GM12873 (cell line): ENCODE measurements around the gene ANXA2.

Source experiments
- TF ChIP-seq, protein P1 (sequence below): IDR thresholded peaks from 2 replicates; pipeline ENCODE4 v1.5.1; 2012; ENCODE audit warnings: low read depth, mild to moderate bottlenecking, moderate library complexity, low read length, control low read depth; ENCODE audit not compliant: insufficient read depth; ENCODE audit errors: missing control alignments

ANXA2 gene

DNA sequence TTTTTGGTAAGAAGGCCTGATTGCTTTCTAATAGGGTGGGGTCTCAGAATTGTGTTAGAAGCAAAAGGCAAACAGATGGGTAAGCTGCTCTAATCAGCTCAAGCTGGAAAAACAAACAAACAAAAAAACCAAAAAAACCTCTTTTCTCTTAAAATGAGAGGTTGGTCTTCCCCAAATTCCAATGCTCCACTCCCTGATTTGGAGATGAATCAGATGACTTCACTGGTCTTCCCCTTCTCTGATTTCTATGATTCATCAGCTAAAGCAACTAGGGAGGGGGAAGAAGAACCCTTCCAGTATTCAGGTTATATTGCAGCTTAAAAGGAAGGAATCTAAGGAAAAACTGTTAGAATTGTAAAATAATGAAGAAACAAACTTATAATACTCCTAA lies 9.6 kb upstream of the ANXA2 start:
- TF ChIP-seq, protein P1, sequence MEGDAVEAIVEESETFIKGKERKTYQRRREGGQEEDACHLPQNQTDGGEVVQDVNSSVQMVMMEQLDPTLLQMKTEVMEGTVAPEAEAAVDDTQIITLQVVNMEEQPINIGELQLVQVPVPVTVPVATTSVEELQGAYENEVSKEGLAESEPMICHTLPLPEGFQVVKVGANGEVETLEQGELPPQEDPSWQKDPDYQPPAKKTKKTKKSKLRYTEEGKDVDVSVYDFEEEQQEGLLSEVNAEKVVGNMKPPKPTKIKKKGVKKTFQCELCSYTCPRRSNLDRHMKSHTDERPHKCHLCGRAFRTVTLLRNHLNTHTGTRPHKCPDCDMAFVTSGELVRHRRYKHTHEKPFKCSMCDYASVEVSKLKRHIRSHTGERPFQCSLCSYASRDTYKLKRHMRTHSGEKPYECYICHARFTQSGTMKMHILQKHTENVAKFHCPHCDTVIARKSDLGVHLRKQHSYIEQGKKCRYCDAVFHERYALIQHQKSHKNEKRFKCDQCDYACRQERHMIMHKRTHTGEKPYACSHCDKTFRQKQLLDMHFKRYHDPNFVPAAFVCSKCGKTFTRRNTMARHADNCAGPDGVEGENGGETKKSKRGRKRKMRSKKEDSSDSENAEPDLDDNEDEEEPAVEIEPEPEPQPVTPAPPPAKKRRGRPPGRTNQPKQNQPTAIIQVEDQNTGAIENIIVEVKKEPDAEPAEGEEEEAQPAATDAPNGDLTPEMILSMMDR, result no peak

DNA sequence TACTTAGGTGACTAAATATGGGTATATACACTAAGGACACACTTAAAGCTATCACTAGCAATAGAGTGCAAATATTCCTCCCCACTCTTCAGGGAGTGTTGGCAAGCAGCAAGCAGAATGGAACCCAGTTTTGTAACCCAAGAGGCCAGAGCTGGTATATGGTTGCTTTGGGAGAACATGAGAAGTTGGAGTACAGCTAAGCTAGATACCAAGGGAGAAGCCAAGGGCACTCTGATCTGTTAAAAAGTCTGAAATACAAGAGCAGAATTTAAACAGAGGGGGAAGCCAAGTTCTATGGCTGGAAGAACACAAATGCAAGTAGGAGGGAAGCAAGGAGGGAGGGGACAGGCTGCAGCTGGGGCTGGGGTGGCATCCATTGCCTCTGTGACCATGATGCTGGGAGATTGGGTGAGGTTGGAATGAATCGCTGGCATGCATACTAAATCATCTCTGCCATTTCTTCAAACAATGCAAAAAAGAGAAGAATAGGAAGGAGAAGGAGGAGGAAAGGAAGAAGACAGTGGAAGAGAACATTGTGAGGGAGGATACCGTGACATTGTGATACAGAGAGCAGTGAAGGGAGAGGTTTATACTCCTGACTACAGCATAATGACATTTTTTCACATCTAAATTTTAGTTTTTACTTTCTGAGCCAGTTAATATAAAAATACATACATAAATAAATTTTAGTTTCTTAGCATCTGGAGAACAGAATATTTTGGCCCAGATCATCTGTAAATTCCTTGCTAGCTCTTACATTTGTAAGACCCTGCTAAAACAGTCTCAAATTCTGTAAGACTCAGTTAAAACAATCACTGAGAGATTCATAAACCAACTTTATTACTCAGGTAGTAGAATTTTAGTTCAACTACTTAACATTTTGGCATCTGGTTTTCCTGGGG lies 9.0 kb upstream of the ANXA2 start:
- TF ChIP-seq, protein P1, result no peak

DNA sequence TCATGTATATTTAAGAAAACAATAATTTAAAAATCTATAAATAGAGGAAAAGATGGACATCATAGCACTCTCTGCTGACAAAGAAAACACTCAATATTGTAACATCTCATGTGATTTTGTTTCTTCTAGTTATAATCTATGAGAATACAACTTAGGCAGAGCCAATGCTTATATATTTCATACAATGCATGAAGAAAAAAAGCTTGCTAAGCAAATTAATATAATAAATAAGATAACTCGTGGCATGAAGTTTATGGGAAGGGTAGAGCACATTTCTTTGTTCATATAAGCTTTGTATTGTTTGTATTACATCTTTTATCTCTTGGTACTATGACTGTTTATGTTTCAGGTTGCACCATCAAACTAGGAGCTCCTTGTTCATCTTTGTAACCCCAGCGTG lies 7.6 kb upstream of the ANXA2 start:
- TF ChIP-seq, protein P1, result no peak

DNA sequence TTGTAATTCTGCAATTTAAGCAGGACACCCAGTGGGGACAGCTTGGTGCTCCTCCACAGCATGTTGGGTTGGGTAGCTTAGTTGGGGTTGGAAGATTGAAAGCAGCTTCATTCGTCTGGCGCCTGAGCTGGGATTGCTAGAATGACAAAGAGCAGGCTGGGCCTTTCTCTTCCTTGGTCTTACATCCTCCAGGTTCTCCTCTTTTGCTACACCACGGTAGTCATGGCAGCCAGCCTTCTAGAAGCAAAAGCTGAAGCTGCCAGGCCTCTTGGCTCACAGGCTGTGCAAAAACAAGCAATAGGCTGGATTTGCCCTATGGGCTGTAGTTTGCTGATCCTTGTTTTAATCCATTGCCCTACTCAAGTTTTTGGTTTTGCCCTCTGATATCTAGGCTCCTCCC lies 3.2 kb upstream of the ANXA2 start:
- TF ChIP-seq, protein P1, result no peak

DNA sequence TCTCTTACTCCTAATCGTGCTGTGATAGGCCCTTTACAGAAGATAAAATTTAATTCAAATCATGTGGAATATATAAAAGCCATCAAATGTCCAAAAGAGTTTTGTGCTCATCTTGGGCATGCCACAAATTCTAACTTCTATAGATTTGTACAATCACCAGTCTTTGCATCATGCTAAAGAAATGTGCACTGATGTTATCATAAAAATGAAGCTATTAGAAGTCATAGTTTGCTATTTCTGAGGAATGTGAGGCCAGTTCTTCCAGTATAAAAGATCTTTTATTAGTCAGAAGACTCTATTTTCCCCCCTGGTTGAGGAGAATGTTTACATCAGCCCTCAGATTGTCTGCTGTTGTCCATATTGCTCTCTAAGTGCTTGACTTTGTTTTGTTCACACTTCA lies 2.1 kb upstream of the ANXA2 start:
- TF ChIP-seq, protein P1, result no peak

DNA sequence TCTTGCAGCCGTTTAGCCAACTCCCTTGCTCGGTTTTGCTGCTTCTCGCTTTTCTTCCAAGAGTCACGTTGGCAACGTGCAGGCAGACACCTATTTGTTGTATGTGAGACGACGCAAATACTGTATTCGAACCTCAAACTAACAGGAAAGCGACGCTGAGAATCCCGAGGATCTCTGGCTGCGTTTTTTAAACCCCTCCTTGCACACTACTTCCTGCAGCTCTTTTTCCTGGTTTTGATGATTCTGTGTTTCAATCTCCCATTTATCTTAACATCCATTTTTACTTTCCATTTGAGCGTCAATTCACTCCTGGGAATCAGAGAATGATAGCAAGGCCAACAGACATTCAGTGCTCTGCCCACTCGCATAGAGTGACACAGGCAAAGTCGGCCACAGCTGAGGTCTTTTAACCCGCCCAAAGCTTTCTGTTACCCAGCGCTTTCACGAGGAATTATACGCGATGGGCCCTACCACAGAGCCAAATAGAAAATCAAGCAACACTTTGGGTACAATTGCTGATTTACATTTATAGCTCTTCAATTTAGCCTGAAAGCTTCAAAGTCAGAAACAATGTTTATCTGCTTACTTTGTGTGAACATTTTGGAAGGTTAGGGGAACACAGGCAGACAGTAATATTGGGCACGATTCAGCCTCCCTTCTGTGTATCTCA lies 1.6 kb upstream of the ANXA2 start:
- TF ChIP-seq, protein P1, result no peak

DNA sequence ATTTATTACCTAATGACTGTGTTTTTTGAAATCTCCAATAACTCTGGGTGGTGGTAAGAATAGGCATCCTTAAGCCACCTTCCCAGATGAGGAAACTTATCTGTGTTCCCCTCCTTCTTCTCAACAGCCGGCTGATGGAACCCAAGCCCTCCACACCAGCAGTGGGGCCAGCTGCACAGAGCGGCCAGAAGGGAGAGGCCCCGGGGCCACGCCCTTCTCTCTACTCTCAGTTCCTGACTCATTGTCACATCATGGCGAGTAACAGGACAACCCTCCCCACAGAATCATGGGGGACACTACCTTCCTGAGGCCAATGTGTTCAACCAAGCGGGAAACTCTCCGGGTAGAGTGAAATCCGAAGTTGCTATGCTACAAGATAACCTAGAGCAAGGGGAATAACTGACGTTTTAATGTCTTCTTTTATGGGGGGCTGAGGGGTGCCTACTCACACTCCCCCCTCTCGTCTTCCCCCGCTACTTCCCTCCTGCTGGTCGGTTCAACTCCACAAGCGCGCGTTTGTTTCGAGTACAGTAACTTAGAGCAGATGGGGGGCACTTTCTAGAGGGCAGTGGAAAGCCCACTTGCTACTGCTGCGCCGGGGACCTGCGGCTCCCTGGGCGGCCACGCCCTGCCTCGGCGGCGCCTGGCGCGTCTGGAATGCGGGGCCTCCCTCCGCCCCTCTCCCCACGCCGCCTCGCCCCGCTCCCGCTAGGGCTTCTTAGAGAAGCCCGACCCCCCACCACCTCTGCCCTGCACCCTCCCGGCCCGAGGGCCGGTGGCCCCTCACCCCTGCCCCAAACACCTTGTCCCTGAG lies 621 bp downstream of the ANXA2 start:
- TF ChIP-seq, protein P1, result no peak
